Stimulated activated CD4-positive, alpha-beta T cell treated with anti-CD3 and anti-CD28 coated beads, Interleukin-15, amount 100 ng/mL, for 24 hours (primary cell): ENCODE data around the gene TBC1D23.
"Not testable (repeated sequence)": the region's sequence is repeated elsewhere in the genome, so short reads cannot be mapped to it uniquely, and the experiment has no call there.

Experiments
- DNase-seq: peaks from one replicate; pipeline ENCODE4 v3.0.0-alpha.2; 2020

TBC1D23 gene

DNA sequence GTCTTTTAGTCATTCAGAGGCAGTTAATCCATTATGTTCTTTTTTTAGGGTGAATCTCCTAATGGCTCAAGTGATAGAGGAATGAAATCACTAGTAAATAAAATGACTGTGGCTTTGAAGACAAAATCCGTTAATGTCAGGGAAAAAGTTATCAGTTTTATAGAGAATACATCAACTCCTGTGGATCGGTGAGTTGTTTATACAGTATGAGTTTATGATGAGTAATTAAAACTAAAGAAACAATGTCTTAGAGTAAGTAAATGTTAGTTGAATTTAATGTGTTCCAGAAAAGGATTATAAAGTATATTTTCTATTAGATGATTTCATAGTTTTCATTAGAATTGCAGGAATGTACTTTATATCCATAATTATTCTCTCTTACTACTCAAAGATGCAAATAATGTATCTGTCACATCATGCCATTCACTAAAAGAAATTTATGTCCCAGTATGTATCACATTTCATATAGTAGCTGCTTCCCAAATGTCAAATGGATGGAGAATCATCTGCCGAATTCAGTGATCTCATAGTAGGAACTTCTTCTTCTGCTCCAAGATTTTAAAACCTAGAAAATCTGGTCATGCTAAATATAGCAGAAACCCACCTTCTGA is 49.7 kb downstream of the TBC1D23 start:
- DNase-seq = no peak

DNA sequence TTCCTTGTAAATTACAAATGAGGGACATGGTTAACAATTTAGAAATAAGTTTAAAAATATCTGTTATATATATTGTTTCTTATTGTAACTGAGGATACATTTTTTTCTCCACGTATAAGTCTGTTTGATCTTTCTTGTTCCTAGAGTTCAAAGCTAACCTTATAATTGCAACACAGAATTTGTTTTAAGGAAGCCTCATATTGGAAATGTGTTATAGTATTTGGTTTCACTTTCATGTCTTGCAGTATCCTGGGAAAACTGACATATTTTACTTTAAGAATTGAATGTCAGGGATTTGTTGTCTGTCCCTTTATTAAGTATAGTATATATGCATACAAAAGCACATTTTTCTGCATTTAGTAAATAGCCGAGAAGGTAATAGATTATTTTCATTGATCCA is 50.2 kb downstream of the TBC1D23 start:
- no peak for DNase-seq

DNA sequence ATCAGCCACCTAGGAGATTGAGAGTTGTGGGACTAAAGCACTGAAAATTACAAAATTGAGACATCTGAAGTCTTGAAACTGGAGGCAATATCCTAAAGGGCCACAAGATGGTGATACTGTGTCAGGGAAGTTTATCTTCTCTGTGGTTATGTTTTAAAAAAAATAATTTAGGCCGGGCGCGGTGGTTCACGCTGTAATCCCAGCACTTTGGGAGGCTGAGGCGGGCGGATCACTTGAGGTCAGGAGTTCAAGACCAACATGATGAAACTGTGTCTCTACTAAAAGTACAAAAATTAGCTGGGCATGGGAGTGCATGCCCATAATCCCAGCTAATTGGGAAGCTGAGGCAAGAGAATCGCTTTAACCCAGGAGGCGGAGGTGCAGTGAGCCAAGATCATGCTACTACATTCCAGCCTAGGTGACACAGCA is 55.9 kb downstream of the TBC1D23 start:
- peak; percentile 30 for DNase-seq

DNA sequence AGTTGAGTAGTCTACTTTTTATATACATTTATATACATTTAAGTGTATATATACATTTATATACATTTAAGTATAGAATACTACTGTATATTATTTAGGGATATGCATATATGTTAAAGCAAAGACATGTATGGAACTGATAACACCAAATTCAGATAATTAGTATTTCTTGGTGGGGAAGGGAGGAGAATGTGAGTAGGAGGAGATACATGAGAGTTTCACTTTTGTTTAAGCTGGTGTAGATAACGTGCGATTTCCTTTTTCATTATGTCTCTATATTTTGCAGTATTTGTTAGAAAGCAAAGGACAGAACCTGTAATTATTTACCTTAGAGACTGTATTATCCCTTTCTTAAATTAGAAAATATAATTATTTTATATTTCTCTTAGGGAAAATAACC is 57.1 kb downstream of the TBC1D23 start:
- DNase-seq = no peak

DNA sequence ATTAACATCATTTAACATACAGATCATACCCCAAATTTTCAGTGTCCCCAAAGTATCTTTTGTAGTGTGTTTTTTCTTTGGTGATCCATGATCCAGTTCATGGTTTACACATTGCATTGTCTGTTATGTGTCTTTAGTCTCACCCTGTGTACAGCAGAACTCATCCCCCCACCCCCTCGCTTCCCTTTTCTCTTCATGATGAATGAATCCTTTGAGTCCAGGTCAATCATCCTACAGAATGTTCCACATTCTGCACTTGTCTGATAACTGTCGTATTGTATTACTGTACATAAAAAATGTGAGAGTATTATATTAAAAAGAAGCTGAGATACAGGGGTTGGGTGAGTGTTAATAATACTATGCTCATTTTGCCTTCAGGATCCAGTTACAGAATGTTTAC is 59.2 kb downstream of the TBC1D23 start:
- no peak for DNase-seq

DNA sequence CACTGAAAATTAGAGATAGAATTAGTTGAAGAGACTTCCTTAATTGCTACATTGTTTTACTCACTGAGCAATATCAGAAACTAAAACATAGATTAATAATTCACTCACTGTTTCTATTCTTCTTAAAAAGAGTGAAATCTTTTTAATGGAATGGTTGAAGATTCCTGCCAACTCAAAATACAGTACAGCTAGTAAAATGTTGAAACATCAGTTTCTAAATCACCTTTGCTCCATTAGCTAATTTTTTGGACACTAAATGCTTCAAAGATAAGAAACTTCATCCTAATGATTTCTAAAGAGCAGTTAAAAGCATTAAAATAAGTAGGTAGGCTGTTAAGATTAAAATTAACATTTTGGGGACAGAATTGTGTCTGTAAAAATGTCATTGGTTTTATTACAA is 63.3 kb downstream of the TBC1D23 start:
- DNase-seq = no peak

DNA sequence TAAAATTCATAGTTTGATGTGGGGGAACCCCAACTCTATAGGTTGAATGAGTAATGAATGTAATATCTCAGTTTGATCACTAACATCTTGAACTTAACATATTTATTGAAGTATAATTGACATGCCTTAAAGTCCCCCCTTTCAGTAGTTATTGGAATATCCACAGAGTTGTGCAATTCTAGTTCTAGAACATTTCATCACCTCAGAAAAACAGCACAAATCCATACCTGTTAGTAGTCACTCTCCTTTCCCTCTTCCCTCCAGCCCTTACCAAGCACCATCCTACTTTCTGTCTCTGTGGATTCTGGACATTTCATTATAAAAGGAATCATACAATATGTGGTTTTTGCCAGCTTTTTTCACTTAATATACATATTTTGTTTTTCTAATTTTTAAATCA is 65.0 kb downstream of the TBC1D23 start:
- DNase-seq = no peak

DNA sequence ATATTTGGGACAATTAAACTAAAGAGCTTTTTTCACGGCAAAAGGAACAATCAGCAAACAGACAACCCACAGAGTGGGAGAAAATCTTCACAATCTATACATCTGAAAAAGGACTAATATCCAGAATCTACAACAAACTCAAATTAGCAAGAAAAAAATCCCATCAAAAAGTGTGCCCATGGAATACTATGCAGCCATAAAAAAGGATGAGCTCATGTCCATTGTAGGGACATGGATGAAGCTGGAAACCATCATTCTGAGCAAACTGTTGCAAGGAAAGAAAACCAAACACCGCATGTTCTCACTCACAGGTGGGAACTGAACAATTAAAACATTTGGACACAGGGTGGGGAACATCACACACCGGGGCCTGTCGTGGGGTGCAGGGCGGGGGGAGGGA is 66.6 kb downstream of the TBC1D23 start:
- DNase-seq = not testable (repeated sequence)

DNA sequence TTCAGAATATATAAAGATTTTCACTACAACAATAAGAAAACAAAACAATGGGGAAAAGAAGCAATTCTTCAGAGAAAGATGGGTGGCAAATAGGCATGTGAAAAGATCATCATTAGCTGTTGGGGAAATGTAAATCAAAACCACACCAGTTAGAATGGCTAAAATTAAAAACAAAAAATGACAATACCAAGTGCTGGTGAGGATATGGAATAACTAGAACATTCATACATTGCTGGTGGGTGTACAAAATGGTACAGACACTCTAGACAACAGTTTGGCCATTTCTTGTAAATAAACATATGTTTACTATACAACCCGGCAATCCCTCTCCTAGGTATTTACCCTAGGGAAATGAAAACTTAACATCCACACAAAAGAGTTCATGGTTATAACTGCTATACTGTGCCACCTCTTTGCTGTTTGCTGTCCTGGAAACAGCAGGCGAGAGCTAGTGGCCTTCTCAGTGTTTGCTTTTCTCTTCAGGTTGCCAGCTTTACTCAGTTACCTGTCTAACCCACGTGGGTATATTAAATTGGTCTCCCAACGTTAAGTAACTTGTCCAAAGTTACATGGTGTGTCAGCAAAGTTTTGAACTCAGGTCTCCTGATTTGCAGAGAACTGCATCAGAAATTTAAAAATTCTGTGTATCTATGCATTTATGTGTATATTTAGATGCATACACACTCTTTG is 69.2 kb downstream of the TBC1D23 start:
- no peak for DNase-seq

DNA sequence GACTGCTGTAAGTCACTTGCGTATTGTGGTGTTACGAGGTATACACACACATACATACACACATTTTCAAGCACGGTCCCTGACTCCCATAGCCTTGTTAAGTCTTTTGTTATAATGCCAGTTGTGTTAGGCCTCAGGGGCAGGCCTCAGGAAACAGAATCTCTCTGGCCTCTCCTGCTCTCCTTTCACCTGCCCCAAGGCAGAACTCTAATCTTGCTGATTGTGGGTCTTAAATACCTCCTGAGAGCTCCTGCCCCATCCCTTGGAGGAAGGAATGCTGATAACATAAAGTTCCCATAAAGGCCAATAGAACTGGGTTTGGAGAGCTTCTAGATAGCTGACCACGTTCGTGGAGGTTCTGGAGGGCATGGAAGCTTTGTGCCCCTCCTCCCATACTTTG is 69.9 kb downstream of the TBC1D23 start:
- DNase-seq = no peak

DNA sequence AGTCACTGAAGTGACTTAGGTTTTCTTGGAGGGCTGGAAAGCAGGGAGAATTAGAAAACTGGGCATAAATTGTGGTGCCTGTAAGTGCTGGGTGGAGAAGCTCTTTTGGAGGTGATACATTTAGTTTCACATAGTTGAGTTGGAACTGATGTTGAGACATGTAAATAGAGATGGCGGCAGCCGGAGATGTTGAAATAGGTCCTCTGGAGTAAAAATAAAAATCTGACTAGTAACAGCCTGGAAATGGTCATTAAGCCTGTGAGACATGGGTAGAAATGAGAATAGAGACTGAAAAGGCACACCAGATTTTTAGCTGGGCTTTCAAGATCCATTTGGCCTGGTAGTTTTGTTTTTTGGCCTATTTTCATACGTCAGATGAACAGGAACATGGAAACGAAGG is 70.9 kb downstream of the TBC1D23 start:
- DNase-seq = no peak

DNA sequence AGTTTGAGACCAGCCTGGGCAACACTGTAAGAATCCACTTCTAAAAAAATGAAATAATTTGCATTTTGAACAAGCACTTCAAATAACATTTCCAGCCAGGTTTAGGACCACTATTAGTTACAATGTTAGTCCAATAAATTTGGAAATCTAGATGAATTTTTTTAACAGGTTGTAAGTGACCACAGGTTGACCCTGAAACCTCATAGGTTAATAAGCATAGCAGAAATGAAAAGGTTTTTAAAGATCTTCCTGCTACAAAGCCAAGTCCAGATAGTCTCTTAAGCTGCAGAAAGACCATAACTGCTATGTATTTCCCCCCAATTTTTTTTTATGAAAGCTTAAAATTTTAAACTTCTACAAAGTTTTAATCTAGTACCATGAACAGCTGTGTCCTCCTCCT is 72.3 kb downstream of the TBC1D23 start:
- no peak for DNase-seq

DNA sequence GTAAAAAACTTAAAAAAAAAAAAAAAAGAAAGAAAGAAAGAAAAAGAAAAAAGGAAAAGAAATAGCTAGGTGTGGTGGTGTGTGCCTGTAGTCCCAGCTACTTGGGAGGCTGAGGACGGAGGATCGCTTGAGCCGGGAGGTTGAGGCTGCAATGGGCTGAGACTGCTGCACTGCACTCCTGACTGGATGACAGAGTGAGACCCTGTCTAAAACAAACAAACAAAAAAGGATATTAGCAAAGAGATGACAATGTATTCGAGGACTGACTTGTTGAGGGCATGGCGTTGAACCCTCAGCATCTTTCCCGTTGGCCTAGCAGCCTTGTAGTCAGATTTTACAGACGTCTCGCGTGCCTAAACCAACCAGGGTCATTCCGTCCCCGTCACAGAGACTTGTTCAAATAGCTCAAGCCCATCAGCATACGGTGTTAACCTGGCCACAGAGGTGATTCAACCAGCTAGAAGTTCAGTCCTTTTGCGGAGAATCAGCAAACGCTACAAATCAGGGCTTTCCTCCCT is 73.2 kb downstream of the TBC1D23 start:
- DNase-seq = no peak

DNA sequence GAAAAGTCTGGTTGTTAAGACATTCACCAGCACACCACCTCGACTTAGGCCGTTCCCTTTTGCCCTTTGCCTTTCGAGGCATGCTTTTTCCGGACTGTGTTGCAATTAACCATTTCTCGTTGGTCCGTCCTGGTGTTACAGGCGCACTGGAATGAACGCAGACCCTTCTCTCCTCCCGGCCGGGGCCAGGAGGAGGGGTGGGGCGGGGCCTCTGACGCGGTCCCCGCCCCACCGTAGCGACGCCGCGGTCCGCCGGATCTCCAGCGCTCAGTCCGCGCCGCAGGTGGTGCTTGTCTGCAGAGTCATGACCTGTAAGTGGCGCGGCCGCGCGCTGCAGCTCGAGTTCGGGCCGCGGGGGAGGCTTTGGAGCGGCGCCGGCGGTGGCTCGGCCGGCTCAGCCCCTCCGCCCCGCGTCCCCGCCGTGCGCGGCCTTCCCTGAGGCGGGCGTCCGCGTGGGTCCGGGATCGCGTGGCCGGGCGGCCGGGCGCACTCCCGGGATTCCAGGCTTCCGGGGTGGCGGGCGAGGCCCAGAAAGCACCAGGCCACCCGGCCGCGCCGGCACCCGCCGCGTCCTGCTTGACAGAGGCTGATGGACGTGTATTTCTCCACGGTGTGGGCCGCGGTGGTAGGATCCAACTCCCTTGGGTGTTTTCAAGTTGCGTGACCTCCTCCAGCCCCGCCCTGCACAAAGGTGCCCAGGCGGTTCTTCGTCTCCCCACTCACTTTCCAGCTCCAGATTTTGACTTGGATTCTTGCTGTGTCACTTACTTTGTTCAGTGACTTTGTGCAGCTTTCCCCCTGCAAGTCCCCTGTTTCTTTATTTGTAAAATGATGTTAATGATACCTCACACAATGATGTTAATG is 73.9 kb downstream of the TBC1D23 start, which contains the start of gene NIT2:
Gene NIT2, plus strand, starts transcription at position 270 of the 864 bp plus-strand sequence. Its CDS starts 35 bp downstream, at position 305.
- DNase-seq = peak; percentile 89

DNA sequence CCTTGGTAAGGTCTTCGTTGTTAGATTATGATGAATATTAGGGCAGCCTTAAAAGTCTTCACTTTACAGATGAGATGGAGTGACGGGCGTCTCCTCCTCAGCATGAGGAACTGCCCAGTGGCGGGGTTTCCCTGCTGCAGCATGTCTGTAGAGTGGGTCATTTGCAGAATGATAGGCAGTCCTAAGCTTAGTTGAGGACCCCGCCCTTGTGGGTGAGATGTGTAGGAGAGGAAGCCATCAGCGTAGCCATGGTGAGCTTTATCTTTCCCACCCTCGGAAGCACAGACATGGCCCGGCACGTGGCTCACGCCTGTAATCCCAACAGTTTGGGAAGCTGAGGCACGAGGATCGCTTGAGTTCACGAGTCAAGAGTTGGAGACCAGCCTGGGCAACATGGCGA is 74.6 kb downstream of the TBC1D23 start:
- DNase-seq = peak; percentile 50

DNA sequence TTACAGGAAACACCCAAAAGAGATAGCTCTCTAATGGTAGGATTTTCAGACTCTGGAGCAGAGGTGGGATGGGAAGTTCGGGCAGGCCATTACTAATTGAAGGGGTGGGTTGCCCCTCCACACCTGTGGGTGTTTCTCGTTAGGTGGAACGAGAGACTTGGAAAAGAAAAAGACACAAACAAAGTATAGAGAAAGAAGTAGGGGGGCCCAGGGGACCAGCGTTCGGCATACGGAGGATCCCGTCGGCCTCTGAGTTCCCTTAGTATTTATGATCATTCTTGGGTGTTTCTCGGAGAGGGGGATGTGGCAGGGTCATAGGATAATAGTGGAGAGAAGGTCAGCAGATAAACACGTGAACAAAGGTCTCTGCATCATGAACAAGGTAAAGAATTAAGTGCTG is 75.4 kb downstream of the TBC1D23 start:
- DNase-seq = not testable (repeated sequence)

DNA sequence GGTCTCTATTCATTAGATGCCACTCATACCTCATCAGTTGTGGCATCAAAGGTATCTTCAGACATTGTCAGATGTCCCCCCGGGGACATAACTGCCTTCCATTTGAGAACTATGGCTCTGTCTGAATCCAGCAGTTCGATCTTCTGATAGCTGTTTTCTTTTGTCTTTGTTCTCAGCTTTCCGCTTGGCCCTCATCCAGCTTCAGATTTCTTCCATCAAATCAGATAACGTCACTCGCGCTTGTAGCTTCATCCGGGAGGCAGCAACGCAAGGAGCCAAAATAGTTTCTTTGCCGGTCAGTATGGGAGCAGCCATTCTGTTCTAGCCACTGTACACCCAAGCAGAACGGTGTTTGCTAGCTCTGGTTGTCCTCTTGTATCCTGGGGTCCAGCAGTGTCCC is 78.1 kb downstream of the TBC1D23 start:
- no peak for DNase-seq

DNA sequence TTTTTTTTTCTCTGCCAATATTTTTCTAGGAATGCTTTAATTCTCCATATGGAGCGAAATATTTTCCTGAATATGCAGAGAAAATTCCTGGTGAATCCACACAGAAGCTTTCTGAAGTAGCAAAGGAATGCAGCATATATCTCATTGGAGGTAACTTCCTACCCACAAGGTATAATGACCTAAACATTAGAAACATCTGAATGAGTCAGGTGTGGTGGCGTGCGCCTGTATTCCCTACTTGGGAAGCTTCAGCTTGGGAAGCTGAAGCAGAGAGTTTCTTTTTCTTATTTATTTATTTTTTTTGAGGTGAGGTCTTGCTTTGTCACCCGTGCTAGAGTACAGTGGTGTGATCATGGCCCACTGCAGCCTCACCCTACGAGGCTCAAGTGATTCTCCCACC is 79.0 kb downstream of the TBC1D23 start:
- no peak for DNase-seq

DNA sequence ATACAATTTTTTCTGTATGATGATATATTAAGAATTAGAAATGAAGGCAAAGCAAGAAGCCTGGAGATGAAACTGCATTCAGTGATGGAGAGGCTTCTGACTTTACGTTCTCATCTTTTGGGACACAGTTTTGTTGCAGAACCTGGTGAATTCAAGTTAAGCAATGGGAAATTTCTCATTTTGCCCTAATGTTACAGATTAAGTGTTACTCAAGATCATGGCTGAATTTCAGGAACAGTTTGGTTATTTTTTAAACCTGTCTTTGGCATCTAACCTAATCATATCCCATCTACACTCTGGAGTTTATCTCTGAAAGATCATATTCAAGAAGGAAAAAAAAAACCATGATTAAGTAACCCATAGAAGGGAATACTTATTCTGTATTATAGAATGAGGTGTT is 79.7 kb downstream of the TBC1D23 start:
- no peak for DNase-seq

DNA sequence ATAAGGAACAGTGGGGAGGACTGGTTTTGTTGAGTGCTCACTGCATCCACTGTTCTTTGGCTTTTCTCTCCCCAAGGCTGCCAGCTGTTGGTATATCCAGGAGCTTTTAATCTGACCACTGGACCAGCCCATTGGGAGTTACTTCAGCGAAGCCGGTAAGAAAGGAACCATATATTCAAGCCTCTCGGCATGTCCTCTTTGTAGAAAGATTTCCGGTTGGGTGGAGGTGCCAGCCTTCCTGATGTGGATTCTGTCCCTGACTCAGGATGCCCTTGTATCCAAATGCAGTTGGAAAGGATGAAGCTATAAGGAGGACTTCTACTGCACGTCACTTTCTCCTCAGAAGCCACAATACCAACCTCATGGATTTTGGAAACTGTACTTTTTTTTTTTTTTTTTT is 87.9 kb downstream of the TBC1D23 start:
- DNase-seq = no peak

DNA sequence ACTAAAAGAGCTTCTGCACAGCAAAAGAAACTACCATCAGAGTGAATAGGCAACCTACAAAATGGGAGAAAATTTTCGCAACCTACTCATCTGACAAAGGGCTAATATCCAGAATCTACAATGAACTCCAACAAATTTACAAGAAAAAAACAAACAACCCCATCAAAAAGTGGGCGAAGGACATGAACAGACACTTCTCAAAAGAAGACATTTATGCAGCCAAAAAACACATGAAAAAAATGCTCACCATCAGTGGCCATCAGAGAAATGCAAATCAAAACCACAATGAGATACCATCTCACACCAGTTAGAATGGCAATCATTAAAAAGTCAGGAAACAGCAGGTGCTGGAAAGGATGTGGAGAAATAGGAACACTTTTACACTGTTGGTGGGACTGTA is 91.0 kb downstream of the TBC1D23 start:
- DNase-seq = not testable (repeated sequence)

DNA sequence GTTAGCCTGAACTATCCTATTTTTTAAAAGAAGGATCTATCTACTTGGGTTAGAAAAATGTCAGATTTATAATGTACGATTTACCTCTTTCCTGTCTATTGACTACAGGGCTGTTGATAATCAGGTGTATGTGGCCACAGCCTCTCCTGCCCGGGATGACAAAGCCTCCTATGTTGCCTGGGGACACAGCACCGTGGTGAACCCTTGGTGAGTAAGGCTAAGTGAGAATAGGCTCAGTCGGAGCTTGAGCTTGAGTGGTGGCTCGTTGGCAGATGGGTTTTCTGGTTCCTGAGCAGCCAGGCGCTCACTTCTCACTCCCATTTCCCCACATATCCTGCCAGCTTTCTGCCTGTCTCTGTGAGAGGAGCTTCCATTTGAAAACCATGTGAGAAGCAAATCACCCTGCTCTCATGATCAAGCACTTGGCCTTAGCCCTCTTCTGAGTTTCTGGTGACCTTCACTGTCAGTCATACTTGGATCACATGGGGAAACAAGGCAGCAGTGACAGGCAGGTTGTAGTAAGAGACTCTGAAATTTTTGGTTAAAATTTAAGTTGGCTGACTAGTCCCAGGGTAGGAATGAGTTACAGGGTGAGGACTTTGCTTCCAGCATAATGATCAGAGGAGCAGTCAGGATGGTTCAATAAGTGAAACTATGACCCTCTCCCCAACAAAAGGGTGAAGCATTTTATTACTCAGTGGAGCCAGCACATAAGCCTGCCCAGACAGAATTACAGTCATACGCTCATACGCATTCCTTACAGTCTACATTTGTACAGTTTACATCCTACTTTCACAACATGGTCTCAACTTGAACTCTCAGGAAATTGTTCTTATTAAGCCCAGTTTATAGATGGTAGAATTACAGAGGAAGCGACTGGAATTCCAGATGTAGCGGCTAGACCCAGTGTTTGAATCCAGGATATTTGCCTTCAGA is 91.8 kb downstream of the TBC1D23 start:
- DNase-seq = no peak
